GM12878 (cell line): ENCODE results near the gene RASSF4. TPM values are rescaled to one million over a fixed set of nuclear protein-coding genes. Genes with fewer than 3 reads are reported as not detected.

Experiments
- ASH2L ChIP-seq: fragments of 300-600, 200-600 bp; sonication (generic); IDR thresholded peaks from 2 replicates; pipeline ENCODE4 v1.6.1; 2017; ENCODE audit warnings: low read depth, mild to moderate bottlenecking, borderline replicate concordance
- ATF7 ChIP-seq: fragments of 450-650 bp; IDR thresholded peaks from 2 replicates; pipeline ENCODE4 v1.6.1; 2016; ENCODE audit warnings: low read depth, mild to moderate bottlenecking
- BACH1 ChIP-seq: fragments of 450-650 bp; IDR thresholded peaks from 2 replicates; pipeline ENCODE4 v1.6.1; 2017; ENCODE audit warnings: mild to moderate bottlenecking, borderline replicate concordance
- CHD2 ChIP-seq: IDR thresholded peaks from 2 replicates; pipeline ENCODE4 v1.6.1; 2011; ENCODE audit warnings: low read depth, low read length, improper control_type of control experiment, borderline replicate concordance
- ETV6 ChIP-seq, 2 experiments: fragments of 450-650 bp in 1 of 2; IDR thresholded peaks in 1 of 2; conservative IDR thresholded peaks in 1 of 2; 2 replicates each; pipeline ENCODE4 v1.6.1; 2014; ENCODE audit warnings: antibody characterized with exemption in 1 of 2, borderline replicate concordance in 1 of 2, low read depth in 1 of 2, mild to moderate bottlenecking in 1 of 2, moderate library complexity in 1 of 2
- GATAD2B ChIP-seq: fragments of 450-650 bp; conservative IDR thresholded peaks from 2 replicates; pipeline ENCODE4 v1.6.1; 2017; ENCODE audit warnings: low read depth, mild to moderate bottlenecking, moderate library complexity
- MYC ChIP-seq: IDR thresholded peaks from 2 replicates; pipeline ENCODE4 v1.6.1; 2011; ENCODE audit warnings: mild to moderate bottlenecking, low read length, moderate library complexity, inconsistent platforms; ENCODE audit not compliant: insufficient read depth, insufficient replicate concordance, insufficient read length, severe bottlenecking
- NRF1 ChIP-seq: conservative IDR thresholded peaks from 2 replicates; pipeline ENCODE4 v1.6.1; 2011; ENCODE audit warnings: mild to moderate bottlenecking, low read depth, low read length, improper control_type of control experiment
- PAX8 ChIP-seq: fragments of 450-650 bp; IDR thresholded peaks from 2 replicates; pipeline ENCODE4 v1.6.1; 2017; ENCODE audit warnings: mild to moderate bottlenecking, moderate library complexity
- RBBP5 ChIP-seq: fragments of 200-600 bp; sonication (generic); conservative IDR thresholded peaks from 2 replicates; pipeline ENCODE4 v1.6.1; 2016
- RCOR1 ChIP-seq: conservative IDR thresholded peaks from 2 replicates; pipeline ENCODE4 v1.6.1; 2012; ENCODE audit warnings: low read depth, low read length, improper control_type of control experiment
- STAT1 ChIP-seq: fragments of 450-650 bp; conservative IDR thresholded peaks from 2 replicates; pipeline ENCODE4 v1.6.1; 2014; ENCODE audit warnings: antibody characterized with exemption, mild to moderate bottlenecking
- STAT3 ChIP-seq: IDR thresholded peaks from 2 replicates; pipeline ENCODE4 v1.6.1; 2011; ENCODE audit warnings: low read depth, low read length, improper control_type of control experiment
- TCF7 ChIP-seq: IDR thresholded peaks from 2 replicates; pipeline ENCODE4 v1.6.1; 2014; ENCODE audit warnings: antibody characterized with exemption, borderline replicate concordance
- ZNF384 ChIP-seq: IDR thresholded peaks from 2 replicates; pipeline ENCODE4 v1.6.1; 2012; ENCODE audit warnings: low read depth, mild to moderate bottlenecking, low read length, improper control_type of control experiment, borderline replicate concordance
- polyA plus RNA-seq, 11 experiments: library from polyadenylated mRNA; depleted of rRNA in 4 of 11; unstranded in 6 of 11; stranded (reverse) in 5 of 11; fragments of >200 nt; fragmentation: Nextera tagmentation in 4 of 11; fragmentation: Illumina TruSeq in 1 of 11; extraction: Ambion mirVana in 4 of 11; extraction: Trizol in 1 of 11; gene quantifications; 1 replicate in 1 of 11; 2 replicates in 10 of 11; pipeline versions ENCODE4 v1.2.1 to v1.2.3, GENCODE V29; 2011 to 2016; ENCODE audit warnings: inconsistent platforms in 2 of 11, missing spikeins in 2 of 11, low read depth in 1 of 11
- total RNA-seq, 4 experiments: library from RNA; depleted of rRNA in 3 of 4; stranded (reverse); fragments of >200 nt in 3 of 4; fragmentation: Illumina TruSeq in 1 of 4; extraction: Trizol in 1 of 4; gene quantifications; 2 replicates each; pipeline versions ENCODE4 v1.2.1 to v1.2.3, GENCODE V29; 2013 to 2021
- TF ChIP-seq, protein P1 (sequence below): IDR thresholded peaks from 2 replicates; pipeline ENCODE4 v1.6.1; 2012; ENCODE audit warnings: mild to moderate bottlenecking, low read depth, low read length
- TF ChIP-seq, protein P2 (sequence below): IDR thresholded peaks from 2 replicates; pipeline ENCODE4 v1.6.1; 2011; ENCODE audit warnings: low read depth, low read length, improper control_type of control experiment, borderline replicate concordance
- TF ChIP-seq, protein P3 (sequence below): fragments of 450-650 bp; conservative IDR thresholded peaks from 2 replicates; pipeline ENCODE4 v1.6.1; 2017; ENCODE audit warnings: mild to moderate bottlenecking, moderate library complexity
- TF ChIP-seq, protein P4 (sequence below): fragments of 450-650 bp; IDR thresholded peaks from 2 replicates; pipeline ENCODE4 v1.6.1; 2014; ENCODE audit warnings: mild to moderate bottlenecking
- TF ChIP-seq, protein P5 (sequence below): IDR thresholded peaks from 2 replicates; pipeline ENCODE4 v1.6.1; 2012; ENCODE audit warnings: low read depth, low read length, improper control_type of control experiment

Gene RASSF4
- total and polyA plus RNA-seq, 10 of the 15 experiments (the other 5 are each of a cell fraction or from before 2014, with no cell fraction given): 3.7 to 71.1 (median 16.8) TPM

DNA sequence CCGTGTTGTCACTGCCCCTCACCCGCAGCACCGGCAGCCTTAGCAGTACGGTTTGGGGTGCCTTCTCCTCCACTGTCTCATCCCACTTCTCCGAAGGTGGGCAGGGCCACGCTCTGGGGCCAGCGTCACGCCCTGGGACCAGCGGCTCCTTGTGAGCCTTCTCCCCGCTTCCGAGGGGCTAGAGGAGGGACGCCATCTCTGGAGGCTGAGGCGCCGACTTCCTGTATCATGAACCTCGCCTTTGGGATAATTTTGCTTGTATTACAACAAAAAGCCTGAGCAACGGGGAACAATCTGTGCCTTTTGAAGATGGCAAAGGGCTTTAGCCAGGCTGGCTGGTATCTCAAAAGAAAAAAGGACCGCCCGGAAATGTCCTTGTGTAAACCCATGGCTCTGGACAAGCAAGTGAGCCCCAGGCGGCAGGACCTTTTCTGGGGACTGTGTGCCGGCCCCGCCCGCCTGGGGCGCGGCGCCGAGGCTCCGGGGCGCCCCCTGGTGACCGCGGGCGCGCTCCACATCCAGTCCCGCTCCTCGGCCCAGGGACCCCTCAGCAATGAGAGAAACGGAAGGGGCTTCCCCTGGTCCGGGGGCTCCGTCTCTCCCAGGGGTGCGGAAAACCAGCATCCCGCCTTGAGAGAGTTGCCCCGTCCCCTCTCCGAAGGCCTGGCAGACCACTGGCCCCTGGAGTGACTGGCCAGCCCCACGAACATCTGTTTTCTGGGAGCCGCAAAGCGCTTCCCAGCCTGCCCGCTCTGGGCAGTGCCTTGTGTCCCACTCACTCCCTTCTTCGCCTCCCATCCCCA, 15.2 kb downstream of the RASSF4 start (continued):
- TF ChIP-seq ZNF384 (no peak), STAT3 (no peak), TCF7 (no peak), RCOR1 (0 out of 2 replicates have a peak, but pooled peaks have one; percentile 62), STAT1 (peak; percentile 88; the same call in 1 of the 2 replicates), RBBP5 (no peak), ETV6 (conservative IDR thresholded peaks at IDR 0.05 in 1 of 2, IDR thresholded peaks at IDR 0.05 in 1 of 2; ENCODE audit: borderline replicate concordance in 1 of 2, low read depth in 1 of 2) (no peak), PAX8 (no peak), GATAD2B (peak; percentile 59), MYC (no peak), NRF1 (no peak), BACH1 (no peak), ATF7 (no peak), CHD2 (0 out of 2 replicates have a peak, but pooled peaks have one; percentile 39), ASH2L (no peak)
- TF ChIP-seq, protein P1, sequence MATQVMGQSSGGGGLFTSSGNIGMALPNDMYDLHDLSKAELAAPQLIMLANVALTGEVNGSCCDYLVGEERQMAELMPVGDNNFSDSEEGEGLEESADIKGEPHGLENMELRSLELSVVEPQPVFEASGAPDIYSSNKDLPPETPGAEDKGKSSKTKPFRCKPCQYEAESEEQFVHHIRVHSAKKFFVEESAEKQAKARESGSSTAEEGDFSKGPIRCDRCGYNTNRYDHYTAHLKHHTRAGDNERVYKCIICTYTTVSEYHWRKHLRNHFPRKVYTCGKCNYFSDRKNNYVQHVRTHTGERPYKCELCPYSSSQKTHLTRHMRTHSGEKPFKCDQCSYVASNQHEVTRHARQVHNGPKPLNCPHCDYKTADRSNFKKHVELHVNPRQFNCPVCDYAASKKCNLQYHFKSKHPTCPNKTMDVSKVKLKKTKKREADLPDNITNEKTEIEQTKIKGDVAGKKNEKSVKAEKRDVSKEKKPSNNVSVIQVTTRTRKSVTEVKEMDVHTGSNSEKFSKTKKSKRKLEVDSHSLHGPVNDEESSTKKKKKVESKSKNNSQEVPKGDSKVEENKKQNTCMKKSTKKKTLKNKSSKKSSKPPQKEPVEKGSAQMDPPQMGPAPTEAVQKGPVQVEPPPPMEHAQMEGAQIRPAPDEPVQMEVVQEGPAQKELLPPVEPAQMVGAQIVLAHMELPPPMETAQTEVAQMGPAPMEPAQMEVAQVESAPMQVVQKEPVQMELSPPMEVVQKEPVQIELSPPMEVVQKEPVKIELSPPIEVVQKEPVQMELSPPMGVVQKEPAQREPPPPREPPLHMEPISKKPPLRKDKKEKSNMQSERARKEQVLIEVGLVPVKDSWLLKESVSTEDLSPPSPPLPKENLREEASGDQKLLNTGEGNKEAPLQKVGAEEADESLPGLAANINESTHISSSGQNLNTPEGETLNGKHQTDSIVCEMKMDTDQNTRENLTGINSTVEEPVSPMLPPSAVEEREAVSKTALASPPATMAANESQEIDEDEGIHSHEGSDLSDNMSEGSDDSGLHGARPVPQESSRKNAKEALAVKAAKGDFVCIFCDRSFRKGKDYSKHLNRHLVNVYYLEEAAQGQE: no peak
- TF ChIP-seq, protein P2, sequence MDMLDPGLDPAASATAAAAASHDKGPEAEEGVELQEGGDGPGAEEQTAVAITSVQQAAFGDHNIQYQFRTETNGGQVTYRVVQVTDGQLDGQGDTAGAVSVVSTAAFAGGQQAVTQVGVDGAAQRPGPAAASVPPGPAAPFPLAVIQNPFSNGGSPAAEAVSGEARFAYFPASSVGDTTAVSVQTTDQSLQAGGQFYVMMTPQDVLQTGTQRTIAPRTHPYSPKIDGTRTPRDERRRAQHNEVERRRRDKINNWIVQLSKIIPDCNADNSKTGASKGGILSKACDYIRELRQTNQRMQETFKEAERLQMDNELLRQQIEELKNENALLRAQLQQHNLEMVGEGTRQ: no peak
- TF ChIP-seq, protein P3, sequence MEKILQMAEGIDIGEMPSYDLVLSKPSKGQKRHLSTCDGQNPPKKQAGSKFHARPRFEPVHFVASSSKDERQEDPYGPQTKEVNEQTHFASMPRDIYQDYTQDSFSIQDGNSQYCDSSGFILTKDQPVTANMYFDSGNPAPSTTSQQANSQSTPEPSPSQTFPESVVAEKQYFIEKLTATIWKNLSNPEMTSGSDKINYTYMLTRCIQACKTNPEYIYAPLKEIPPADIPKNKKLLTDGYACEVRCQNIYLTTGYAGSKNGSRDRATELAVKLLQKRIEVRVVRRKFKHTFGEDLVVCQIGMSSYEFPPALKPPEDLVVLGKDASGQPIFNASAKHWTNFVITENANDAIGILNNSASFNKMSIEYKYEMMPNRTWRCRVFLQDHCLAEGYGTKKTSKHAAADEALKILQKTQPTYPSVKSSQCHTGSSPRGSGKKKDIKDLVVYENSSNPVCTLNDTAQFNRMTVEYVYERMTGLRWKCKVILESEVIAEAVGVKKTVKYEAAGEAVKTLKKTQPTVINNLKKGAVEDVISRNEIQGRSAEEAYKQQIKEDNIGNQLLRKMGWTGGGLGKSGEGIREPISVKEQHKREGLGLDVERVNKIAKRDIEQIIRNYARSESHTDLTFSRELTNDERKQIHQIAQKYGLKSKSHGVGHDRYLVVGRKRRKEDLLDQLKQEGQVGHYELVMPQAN: 0 out of 2 replicates have a peak, but pooled peaks have one; percentile 43
- TF ChIP-seq, protein P4, sequence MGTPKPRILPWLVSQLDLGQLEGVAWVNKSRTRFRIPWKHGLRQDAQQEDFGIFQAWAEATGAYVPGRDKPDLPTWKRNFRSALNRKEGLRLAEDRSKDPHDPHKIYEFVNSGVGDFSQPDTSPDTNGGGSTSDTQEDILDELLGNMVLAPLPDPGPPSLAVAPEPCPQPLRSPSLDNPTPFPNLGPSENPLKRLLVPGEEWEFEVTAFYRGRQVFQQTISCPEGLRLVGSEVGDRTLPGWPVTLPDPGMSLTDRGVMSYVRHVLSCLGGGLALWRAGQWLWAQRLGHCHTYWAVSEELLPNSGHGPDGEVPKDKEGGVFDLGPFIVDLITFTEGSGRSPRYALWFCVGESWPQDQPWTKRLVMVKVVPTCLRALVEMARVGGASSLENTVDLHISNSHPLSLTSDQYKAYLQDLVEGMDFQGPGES: no peak
- TF ChIP-seq, protein P5, sequence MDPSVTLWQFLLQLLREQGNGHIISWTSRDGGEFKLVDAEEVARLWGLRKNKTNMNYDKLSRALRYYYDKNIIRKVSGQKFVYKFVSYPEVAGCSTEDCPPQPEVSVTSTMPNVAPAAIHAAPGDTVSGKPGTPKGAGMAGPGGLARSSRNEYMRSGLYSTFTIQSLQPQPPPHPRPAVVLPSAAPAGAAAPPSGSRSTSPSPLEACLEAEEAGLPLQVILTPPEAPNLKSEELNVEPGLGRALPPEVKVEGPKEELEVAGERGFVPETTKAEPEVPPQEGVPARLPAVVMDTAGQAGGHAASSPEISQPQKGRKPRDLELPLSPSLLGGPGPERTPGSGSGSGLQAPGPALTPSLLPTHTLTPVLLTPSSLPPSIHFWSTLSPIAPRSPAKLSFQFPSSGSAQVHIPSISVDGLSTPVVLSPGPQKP: no peak; the same call in 1 of the 2 replicates
